HL-60/S4 treated with retinoic acid at 250 ng/mL for 4 days and 3 days (cell line): Measurements from ENCODE around the gene BCR.

Experiments used
- in situ Hi-C: fragments of 300-500 bp; cut with MboI; formaldehyde crosslinking; loops from 2 replicates; pipeline ENCODE4 v1.7.0; 2022; ENCODE audit warnings: low sequenced_read_pairs

The BCR gene

DNA sequence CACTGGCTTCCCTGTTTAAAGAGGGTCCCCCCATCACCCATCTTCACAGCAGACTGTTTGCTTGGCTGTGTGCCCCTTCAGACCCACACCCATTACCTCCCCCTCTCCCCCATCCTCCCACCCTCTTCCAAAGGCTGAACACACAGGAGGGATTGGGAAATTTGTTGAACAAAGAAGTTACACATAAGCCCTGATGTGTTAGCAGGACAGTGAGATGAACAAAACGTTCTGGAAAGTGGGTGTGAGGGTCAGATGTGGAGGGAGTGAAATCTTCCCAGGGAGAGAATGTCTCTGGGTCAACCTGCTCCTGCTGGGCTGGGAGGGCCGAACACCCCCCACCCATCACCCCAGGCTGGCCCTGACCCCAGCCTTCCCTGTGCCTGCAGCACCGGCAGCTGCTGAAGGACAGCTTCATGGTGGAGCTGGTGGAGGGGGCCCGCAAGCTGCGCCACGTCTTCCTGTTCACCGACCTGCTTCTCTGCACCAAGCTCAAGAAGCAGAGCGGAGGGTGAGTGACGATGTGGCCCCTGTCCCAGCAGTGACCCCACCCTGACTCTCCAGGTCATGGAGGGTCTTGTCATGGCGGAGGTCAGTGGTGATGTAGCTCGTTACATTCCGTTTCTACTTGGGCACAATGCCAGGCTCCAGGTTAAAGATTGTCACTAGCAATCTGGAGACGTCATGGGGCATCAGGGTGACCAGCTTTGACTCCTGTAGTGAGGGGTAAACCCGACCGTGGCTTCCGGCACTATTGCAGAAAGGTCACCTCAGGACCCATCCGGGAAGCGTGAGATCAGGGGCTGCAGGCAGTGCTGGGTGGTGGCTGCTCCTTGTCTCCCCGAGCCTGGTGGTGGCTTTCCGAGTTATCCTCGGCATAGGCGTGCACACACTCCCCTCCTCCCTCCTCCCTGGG lies 103.5 kb downstream of the BCR start:
- in situ Hi-C loops, result no loop called here

- in situ Hi-C loops, result no loop called here
These were observed 104.3 kb downstream of the BCR start for GRCh38 chr22:23284504-23285033.

DNA sequence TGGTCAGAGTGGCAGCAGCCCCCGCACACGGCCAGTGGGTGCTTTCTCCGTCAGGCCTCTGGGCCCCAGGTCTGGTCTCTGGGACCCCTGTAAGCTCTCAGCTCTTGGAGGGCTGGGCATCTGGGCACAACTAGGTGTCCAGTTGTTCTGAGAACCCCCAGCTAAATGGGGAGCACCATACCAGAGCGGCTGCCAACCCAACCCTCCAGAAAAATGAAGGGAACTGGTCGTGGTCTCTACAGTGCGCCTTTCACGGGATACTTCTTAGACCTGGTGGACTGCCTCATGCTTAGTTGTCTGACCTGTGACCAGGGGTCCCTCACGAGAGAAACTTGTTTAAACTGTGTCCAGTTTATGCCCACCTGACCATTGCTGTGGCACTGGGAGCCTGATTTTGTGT lies 104.9 kb downstream of the BCR start:
- in situ Hi-C loops, result no loop called here

GRCh38 chr22:23285734-23286133 lies 105.4 kb downstream of the BCR start:
- in situ Hi-C loops, result no loop called here

GRCh38 chr22:23286296-23286695 lies 106.0 kb downstream of the BCR start:
- in situ Hi-C loops, result no loop called here

GRCh38 chr22:23287136-23288095 lies 107.1 kb downstream of the BCR start:
- in situ Hi-C loops, result no loop called here

GRCh38 chr22:23288301-23289129 lies 108.2 kb downstream of the BCR start:
- in situ Hi-C loops, result no loop called here

DNA sequence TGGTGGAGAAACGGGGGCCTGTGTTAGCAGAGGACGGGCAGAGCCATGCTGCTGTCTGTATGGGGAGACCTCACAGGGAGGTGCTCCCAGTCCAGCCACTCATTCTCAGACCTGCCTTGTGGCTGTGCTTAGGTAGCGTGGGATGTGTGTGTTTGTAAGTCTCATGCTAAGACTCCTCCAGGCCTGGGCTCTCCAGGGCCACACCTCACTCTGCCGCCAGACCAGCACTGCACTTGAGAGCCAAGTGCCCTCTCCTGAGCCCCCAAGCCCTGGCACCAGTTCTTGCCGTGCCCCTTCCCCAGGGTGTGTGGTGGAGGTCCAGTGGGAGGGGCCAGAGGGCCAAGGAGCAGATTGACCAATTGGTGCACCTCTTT lies 108.8 kb downstream of the BCR start:
- in situ Hi-C loops, result no loop called here

- in situ Hi-C loops, result loop anchor here (10.0 kb wide), 1 partner anchor 325 kb away; no protein-coding TSS in a partner anchor
These were observed 109.8 kb downstream of the BCR start for GRCh38 chr22:23289851-23290724.

DNA sequence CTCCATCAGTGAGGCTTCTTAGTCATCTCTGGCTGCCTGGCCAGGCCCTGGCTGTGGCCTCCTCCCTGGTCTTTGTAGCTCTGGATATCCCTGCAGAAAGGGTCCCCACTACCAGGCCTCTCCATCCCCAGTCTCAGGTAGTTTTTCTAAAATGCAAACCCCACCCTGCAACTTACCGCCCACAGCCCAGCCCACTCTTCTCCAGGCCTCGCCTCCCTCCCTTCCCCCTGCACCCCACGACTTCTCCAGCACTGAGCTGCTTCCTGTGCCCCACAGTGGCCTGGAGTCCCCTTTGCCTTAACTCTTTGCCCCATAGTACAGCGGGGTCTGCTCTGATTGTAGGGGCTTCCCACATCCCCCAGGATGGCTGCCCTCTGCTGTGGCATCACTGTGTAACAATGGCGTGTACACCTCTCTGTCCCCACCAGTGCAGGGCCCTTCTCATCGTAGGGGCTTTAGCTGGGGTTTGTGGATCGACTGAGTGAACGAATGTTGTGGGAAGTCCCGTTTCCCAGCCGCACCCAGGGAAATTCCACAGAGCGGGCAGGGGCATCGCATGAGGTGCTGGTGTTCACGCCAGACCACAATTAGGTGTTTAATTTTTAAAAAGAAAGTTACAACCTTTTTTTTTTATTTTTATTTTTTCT lies 111.6 kb downstream of the BCR start:
- in situ Hi-C loops, result loop anchor here (10.0 kb wide), 1 partner anchor 327 kb away; no protein-coding TSS in a partner anchor

GRCh38 chr22:23292453-23293350 lies 112.4 kb downstream of the BCR start:
- in situ Hi-C loops, result loop anchor here (10.0 kb wide), 1 partner anchor 328 kb away; no protein-coding TSS in a partner anchor

GRCh38 chr22:23293720-23294119 lies 113.4 kb downstream of the BCR start:
- in situ Hi-C loops, result loop anchor here (10.0 kb wide), 1 partner anchor 329 kb away; no protein-coding TSS in a partner anchor

DNA sequence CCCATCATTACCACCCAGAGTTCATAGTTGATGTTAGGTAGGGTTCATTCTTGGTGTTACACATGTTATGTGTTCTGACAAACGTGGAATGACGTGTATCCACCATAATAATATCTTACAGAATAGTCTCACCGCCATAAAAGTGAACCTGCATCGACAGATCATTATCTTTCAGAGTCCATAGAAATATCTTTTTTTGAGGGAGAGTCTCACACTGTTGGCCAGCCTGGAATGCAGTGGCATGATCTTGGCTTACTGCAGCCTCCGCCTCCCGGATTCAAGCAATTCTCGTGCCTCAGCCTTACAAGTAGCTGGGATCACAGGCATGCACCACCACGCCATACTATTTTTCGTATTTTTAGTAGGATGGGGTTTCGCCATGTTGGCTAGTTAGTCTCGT lies 113.9 kb downstream of the BCR start:
- in situ Hi-C loops, result loop anchor here (10.0 kb wide), 1 partner anchor 329 kb away; no protein-coding TSS in a partner anchor

DNA sequence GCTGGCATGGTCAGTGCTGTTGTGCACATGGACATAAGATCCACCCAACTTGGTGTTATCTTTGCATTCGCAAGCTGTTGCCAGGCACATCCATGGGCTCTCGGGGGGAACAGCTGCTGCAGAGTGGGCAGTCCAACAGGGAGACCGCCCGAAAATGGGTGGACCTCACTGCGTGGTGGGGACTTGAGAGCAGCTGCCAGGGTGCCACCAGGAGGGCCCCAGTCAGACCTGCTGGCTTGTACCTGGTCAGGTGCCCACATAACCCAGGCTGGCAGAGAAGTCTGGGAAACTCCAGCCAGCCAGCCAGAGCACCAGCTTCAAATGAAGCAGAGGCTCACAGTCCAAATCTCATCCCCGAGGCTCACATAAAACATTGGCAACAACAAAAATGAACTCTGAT lies 120.2 kb downstream of the BCR start:
- in situ Hi-C loops, result no loop called here

- in situ Hi-C loops, result no loop called here
These were observed 121.3 kb downstream of the BCR start for GRCh38 chr22:23301591-23301990.

DNA sequence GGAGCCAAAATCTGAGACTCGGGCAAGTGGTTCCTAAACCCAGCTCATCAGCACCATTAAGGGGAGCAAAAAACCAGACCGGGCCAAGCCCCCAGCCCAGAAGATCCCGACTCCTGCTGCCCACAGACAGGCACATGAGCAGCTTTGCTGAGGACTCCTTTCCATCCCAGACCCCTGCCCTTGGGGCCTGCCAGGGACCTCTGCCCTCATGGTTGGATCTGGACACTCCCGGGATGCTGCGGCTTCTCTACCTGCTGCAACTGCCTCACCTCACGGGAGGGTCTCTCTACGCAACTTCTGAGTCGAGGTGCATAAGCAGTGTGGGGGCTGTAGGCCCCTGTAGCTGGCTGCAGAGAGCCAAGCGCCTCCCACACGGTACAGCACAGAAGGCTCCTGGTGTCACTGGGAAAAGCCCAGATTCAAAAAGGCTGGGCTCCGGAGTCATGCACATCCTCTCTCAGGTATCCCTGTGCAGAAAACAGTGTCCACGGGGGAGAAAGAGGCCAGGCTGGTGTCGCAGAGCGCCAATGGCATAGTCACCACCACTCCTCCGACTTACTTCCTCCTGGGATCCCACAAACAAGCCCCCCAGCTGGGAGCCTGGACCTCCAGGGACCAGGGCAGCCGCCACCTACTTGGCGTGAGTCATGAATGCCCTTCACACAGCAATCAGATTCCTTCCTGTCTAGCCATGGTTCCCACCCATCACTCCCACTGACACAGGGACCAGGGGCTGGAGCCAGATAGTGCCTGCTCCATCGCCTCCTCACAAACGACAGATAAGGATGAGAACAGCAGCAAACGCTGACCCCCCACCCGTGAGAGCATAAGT lies 122.1 kb downstream of the BCR start:
- in situ Hi-C loops, result no loop called here
